Activated CD4-positive, alpha-beta T cell treated with anti-CD3 and anti-CD28 coated beads for 36 hours (primary cell): ENCODE results near the gene NRDE2. TPM values are rescaled to one million over a fixed set of nuclear protein-coding genes. Genes with fewer than 3 reads are reported as not detected.

Experiments
- ATAC-seq: fragments of 200-7000 bp; cut with Tn5 transposase; one replicate; pipeline ENCODE4 v1.10.0; 2021; ENCODE audit warnings: mild to moderate bottlenecking, moderate library complexity
- CTCF ChIA-PET: fragments of 350-600 bp; sonication (Branson Sonifier 250); formaldehyde crosslinking; loops from one replicate; lab custom pipeline; 2021; ENCODE audit warnings: antibody characterized with exemption; lab: Charles Lee
- POLR2A ChIA-PET: fragments of 350-600 bp; sonication (Branson Sonifier 250); formaldehyde crosslinking; loops from one replicate; lab custom pipeline; 2021; ENCODE audit warnings: antibody characterized with exemption, inconsistent platforms; lab: Charles Lee
- DNase-seq: peaks from one replicate; pipeline ENCODE4 v3.0.0-alpha.2; 2020
- H3K27ac Mint-ChIP-seq: one replicate; pipeline ENCODE4 v1.8.0; 2021; ENCODE audit warnings: mixed read lengths
- H3K27me3 Mint-ChIP-seq: one replicate; pipeline ENCODE4 v1.8.0; 2021; ENCODE audit warnings: mixed read lengths
- H3K36me3 Mint-ChIP-seq: one replicate; pipeline ENCODE4 v1.8.0; 2021; ENCODE audit warnings: low read depth, mixed read lengths
- H3K4me1 Mint-ChIP-seq: one replicate; pipeline ENCODE4 v1.8.0; 2021; ENCODE audit warnings: mixed read lengths
- H3K4me3 Mint-ChIP-seq: one replicate; pipeline ENCODE4 v1.8.0; 2021; ENCODE audit warnings: mild to moderate bottlenecking, moderate library complexity, mixed read lengths
- H3K9me3 Mint-ChIP-seq: one replicate; pipeline ENCODE4 v1.8.0; 2021; ENCODE audit warnings: low read depth, mixed read lengths
- intact Hi-C, 2 experiments: fragments of 100-400 bp; cut with DNase I in 1 of 2; cut with micrococcal nuclease in 1 of 2; formaldehyde crosslinking; loops; one replicate each; pipeline versions ENCODE4 v1.14.2 to v1.15.1; 2022 to 2024; cut with DNase I, micrococcal nuclease
- total RNA-seq, 2 experiments: library from RNA; stranded (reverse); gene quantifications; one replicate each; pipeline ENCODE4 v1.2.3, GENCODE V29; 2021

NRDE2 gene
- total RNA-seq, 2 experiments from 2014 or later = 22.8 to 25.3 TPM

DNA sequence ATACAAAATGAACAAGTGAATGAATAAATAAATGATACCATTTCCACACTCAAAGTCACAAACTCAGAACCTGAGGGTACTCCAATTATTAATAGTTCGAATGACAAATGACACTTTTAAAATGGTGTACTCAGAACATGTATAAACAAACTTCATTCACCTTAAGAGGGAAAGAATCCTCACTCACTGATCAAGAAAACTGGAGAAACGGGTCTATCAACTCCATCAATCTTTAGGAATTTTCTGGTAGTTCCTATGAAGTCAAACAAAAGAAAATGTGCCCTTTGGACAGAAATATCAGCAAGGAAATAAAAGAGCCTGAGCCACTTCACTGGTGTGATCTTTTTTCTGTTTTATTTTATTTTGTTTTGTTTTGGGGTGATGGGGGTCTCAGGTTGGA lies 5.2 kb upstream of the NRDE2 start:
- ATAC-seq = no peak
- ChIA-PET CTCF (interaction anchor here (0.6 kb wide), 1 partner anchor 395 kb away, joined by 4 read pairs; no protein-coding TSS in a partner anchor), POLR2A (no interaction called here)
- Mint-ChIP-seq H3K36me3 (no peaks in the 10 kb centered on the region), H3K27me3 (peaks cover 17% of the 10 kb centered on the region), H3K9me3 (no peaks in the 10 kb centered on the region), H3K4me3 (no peak overlapping the region), H3K27ac (no peak overlapping the region), H3K4me1 (peaks cover 5% of the 10 kb centered on the region)
- DNase-seq = no peak
- intact Hi-C loops = no loop called here

DNA sequence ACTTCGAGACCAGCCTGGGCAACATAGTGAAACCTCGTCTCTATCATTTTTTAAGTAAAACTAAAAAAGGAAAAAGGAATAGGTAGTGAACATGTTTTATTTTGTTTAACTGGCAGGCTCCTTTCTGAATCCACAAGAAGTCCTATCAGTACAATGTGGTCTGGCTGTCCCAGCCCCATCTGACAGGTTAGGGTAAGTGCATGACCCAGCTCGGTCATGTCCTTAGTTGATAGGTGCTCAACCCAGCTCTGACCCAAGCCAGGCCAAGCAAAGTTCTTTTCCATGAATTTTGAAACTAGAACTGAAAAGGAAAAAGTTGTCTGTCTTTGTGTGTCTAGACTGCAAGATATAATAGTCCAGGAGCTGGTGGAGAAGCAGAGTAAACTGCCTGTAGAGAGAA lies 4.7 kb upstream of the NRDE2 start:
- Mint-ChIP-seq H3K9me3 (no peaks in the 10 kb centered on the region), H3K4me3 (no peak overlapping the region), H3K4me1 (peaks cover 7% of the 10 kb centered on the region), H3K27ac (no peak overlapping the region), H3K36me3 (no peaks in the 10 kb centered on the region), H3K27me3 (peaks cover 16% of the 10 kb centered on the region)
- DNase-seq (no peak), ATAC-seq (no peak)
- ChIA-PET CTCF (interaction anchor here (0.6 kb wide), 1 partner anchor 395 kb away, joined by 4 read pairs; no protein-coding TSS in a partner anchor), POLR2A (no interaction called here)
- intact Hi-C loops = no loop called here

DNA sequence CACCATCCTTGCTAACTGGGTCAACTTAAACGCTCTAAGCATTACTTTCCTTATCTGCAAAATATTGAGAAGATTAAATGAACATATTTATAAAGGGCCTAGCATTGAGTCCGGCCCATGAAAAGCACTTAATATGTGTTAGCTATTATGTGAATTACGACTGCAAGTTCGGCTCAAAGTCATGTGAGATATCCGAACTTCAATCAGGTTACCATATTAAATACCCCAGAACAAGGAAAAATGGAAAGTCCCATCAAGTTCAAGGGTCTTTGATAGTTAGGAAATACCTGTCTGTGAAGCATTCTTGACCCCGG lies 487 bp upstream of the NRDE2 start:
- POLR2A ChIA-PET = no interaction called here

DNA sequence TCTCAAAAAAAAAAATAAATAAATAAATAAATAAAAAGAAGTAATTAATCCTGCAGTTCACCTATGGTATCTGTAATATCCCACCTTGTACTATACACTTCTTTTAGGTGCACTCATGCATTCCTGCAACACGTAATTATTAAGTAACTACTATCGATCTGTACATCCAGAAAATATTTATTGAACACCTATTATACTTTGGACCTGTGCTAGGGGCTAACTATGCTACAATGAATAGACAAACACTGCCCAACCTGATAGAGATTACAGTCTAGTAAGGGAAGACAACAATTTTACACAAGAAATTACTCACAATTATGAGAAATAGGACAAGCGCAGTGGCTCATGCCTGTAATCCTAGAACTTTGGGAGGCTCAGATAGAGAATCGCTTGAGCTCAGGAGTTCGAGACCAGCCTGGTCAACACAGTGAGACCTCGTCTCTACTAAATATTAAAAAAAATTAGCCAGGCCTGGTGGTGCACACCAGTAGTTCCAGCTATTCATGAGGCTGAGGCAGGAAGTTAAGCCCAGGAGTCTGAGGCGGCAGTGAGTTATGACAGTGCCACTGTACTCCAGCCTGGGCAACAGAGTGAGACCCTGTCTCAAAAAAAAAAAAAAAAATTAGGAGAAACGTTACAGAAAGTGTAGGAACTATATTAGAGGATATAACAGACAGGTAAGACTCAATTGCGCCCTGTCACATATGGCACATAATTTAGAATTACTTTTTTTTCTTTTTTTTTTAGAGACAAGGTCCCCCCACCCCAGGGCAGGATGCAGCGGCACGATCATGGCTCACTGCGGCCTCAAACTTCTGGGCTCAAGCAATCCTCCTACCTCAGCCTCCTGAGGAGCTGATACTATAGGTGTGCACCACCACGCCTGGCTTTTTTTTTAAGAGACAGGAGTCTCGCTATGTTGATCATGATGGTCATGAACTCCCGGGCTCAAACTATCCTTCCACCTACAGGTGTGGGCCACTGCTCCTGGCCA lies 1.2 kb downstream of the NRDE2 start:
- POLR2A ChIA-PET = interaction anchor here (0.6 kb wide), 1 partner anchor 9 kb away, joined by 3 read pairs; no protein-coding TSS in a partner anchor
- peaks cover 10% of the 10 kb centered on the region for H3K36me3 Mint-ChIP-seq
- peak overlapping the region; percentile 93 for H3K27ac Mint-ChIP-seq

More for the DNA sequence above, 487 bp upstream of the NRDE2 start:
- intact Hi-C loops = loop anchor here (1.0 to 5.0 kb wide), 6 partner anchors 51 to 1507 kb away; partner anchors contain the start of genes RPS6KA5 (in 1 of the 2) and TTC8 (in 1 of the 2)
- H3K27ac Mint-ChIP-seq = peak overlapping the region; percentile 93
- CTCF ChIA-PET = interaction anchor here (1.2 kb wide), 1 partner anchor 71 kb away, joined by 3 read pairs; no protein-coding TSS in a partner anchor
- H3K9me3 Mint-ChIP-seq = no peaks in the 10 kb centered on the region
- DNase-seq = no peak
- no peak for ATAC-seq
- peaks cover 23% of the 10 kb centered on the region for H3K4me1 Mint-ChIP-seq
- H3K4me3 Mint-ChIP-seq = peak overlapping the region; percentile 89
- H3K27me3 Mint-ChIP-seq = peaks cover 6% of the 10 kb centered on the region
- peaks cover 8% of the 10 kb centered on the region for H3K36me3 Mint-ChIP-seq

DNA sequence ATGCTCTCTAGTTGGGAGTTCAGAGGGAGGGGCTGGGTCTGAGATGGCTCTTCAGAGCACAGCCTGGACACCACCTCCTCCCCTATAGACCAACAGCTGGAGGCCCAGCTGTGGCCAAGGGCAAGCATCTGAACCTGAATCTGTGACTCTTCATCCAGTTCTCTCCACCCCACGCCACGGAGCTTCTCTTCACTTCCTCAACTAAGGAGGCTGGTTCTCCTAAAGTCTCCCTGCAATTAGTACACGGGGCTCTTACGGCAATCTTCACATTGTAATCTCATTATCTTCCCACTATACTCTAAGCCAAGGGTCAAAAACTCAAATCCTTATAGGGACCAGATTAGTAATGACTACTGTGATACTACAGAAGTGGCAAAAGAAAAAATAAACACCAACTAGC lies 9.8 kb downstream of the NRDE2 start:
- intact Hi-C loops = no loop called here
- H3K4me3 Mint-ChIP-seq = no peak overlapping the region
- peaks cover 32% of the 10 kb centered on the region for H3K4me1 Mint-ChIP-seq
- ATAC-seq (no peak), DNase-seq (no peak)
- peaks cover 4% of the 10 kb centered on the region for H3K9me3 Mint-ChIP-seq
- no peaks in the 10 kb centered on the region for H3K27me3 Mint-ChIP-seq
- ChIA-PET POLR2A (no interaction called here), CTCF (no interaction called here)
- H3K36me3 Mint-ChIP-seq = peaks cover 36% of the 10 kb centered on the region
- no peak overlapping the region for H3K27ac Mint-ChIP-seq

More for the DNA sequence above, 1.2 kb downstream of the NRDE2 start:
- peaks cover 1% of the 10 kb centered on the region for H3K27me3 Mint-ChIP-seq
- H3K4me1 Mint-ChIP-seq = peaks cover 23% of the 10 kb centered on the region
- DNase-seq (no peak), ATAC-seq (no peak)
- CTCF ChIA-PET = interaction anchor here (1.2 kb wide), 1 partner anchor 367 kb away, joined by 4 read pairs; no protein-coding TSS in a partner anchor
- intact Hi-C loops = loop anchor here in 1 of 2 experiments (1.0 to 5.0 kb wide), 5 partner anchors 53 to 732 kb away; partner anchors contain the start of genes CALM1, PSMC1, RPS6KA5 and TDP1
- H3K9me3 Mint-ChIP-seq = no peaks in the 10 kb centered on the region
- peak overlapping the region; percentile 89 for H3K4me3 Mint-ChIP-seq

DNA sequence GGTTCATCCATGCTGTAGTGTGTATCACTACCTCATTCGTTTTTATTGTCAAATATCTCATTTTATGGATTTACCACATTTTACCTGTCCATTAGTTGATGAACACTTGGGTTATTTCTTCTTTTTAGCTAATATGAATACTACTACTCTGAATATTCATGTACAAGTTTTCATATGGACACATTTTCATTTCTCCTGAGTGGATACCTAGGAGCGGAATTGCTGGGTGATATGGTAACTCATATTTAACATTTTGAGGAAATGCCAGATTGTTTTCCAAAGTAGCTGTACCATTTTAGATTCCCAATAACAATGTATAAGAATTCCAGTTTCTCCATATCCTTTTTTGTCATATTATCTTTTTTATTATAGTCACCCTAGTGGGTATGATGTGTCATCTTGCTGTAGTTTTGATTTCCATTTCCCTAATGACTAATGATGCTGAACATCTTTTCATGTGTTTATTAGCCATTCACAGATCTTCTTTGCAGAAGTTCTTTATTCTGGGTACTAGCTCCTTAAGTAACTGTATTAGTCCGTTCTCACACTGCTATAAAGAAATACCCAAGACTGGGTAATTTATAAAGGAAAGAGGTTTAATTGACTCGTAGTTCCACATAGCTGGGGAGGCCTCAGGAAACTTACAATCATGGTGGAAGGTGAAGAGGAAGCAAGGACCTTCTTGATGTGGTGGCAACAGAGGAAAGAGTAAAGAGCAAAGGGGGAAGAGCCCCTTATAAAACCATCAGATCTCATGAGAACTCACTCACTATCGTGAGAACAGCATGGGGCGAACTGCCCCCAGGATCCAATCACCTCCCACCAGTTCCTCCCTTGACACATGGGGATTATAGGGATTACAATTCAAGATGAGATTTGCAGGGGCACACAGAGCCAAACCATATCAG lies 11.9 kb downstream of the NRDE2 start:
- H3K4me3 Mint-ChIP-seq = no peak overlapping the region
- CTCF ChIA-PET = interaction anchor here (0.6 to 1.4 kb wide), 5 partner anchors 14 to 362 kb away, joined by 3 to 7 read pairs (median 3); no protein-coding TSS in a partner anchor
- DNase-seq (no peak), ATAC-seq (peak; percentile 79)
- peaks cover 35% of the 10 kb centered on the region for H3K36me3 Mint-ChIP-seq
- H3K27ac Mint-ChIP-seq = peak overlapping the region; percentile 89
- intact Hi-C loops = no loop called here
- POLR2A ChIA-PET = interaction anchor here (0.5 kb wide), 1 partner anchor 117 kb away, joined by 3 read pairs; no protein-coding TSS in a partner anchor
- H3K4me1 Mint-ChIP-seq = peaks cover 32% of the 10 kb centered on the region
- peaks cover 4% of the 10 kb centered on the region for H3K9me3 Mint-ChIP-seq
- no peaks in the 10 kb centered on the region for H3K27me3 Mint-ChIP-seq

DNA sequence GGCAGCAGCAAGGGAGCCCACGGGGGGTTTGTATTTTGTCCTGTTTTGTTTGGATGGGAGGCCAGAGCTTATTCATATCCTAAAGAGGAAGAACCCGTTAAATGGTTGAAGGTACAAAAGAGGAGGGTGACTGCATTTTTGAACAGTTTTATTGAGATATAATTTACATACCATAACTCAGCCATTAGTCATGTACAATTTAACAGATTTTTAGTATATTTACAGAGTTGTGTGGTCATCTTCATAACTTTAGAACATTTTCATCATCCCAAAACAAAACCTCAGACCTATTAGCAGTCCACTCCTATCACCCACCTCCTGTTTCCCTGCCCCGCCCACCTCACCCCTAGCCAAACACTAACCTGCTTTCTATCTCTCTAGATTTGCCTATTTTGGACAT lies 12.6 kb downstream of the NRDE2 start:
- CTCF ChIA-PET = interaction anchor here (0.6 to 1.4 kb wide), 4 partner anchors 13 to 362 kb away, joined by 3 to 7 read pairs (median 3); no protein-coding TSS in a partner anchor
- intact Hi-C loops = no loop called here

DNA sequence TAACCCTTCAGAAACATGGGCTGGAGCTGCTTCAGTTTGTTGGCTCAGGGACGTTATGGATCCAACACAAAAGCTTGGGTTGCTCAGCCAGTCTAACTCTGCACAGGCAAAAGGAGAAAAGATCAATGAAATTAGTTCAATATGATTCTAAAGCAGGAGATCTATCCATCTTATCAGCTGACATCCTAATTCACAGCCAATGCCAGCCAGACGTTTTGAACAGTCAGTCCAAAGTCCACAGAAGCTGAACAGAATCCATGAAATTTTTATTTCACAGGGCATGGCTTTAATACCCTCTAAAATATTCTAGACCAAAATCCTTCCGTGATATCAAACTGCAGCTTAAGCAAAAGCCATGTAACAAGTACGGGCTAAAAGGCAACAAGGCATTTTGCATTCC lies 13.7 kb downstream of the NRDE2 start:
- no peak for DNase-seq
- ATAC-seq = no peak
- Mint-ChIP-seq H3K27ac (no peak overlapping the region), H3K4me3 (no peak overlapping the region), H3K4me1 (peaks cover 29% of the 10 kb centered on the region), H3K9me3 (peaks cover 4% of the 10 kb centered on the region), H3K36me3 (peaks cover 37% of the 10 kb centered on the region), H3K27me3 (no peaks in the 10 kb centered on the region)
- intact Hi-C loops = no loop called here
- CTCF ChIA-PET = interaction anchor here (0.6 to 0.9 kb wide), 4 partner anchors 20 to 467 kb away, joined by 3 to 5 read pairs (median 3); no protein-coding TSS in a partner anchor
- POLR2A ChIA-PET = no interaction called here

More for the DNA sequence above, 12.6 kb downstream of the NRDE2 start:
- peaks cover 32% of the 10 kb centered on the region for H3K4me1 Mint-ChIP-seq
- no peak overlapping the region for H3K4me3 Mint-ChIP-seq
- no peak for ATAC-seq
- POLR2A ChIA-PET = no interaction called here
- H3K36me3 Mint-ChIP-seq = peaks cover 31% of the 10 kb centered on the region
- peaks cover 4% of the 10 kb centered on the region for H3K9me3 Mint-ChIP-seq
- no peaks in the 10 kb centered on the region for H3K27me3 Mint-ChIP-seq
- no peak overlapping the region for H3K27ac Mint-ChIP-seq
- no peak for DNase-seq

DNA sequence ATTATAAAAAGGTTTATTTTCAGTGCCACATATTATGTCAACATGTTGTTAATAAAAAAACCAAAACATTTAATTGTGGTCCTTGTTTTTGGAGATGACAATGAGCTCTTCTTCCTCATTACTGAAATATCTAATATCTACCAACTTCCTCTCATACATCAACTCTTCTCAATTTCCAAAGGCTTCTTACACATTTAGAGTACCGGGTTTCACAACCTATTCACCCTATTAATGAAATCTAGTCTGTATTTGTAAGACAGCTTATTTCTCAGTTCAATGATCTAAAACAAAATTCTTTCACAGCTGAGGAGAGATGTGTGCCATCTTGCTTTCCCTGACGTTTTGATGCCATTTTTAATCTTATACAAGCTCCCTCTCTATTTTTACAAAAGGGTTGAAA lies 14.5 kb downstream of the NRDE2 start:
- H3K27ac Mint-ChIP-seq = no peak overlapping the region
- ChIA-PET POLR2A (no interaction called here), CTCF (interaction anchor here (0.6 to 0.9 kb wide), 3 partner anchors 19 to 82 kb away, joined by 3 to 5 read pairs (median 3); no protein-coding TSS in a partner anchor)
- DNase-seq (no peak), ATAC-seq (no peak)
- intact Hi-C loops = no loop called here
- H3K4me1 Mint-ChIP-seq = peaks cover 29% of the 10 kb centered on the region
- H3K27me3 Mint-ChIP-seq = no peaks in the 10 kb centered on the region
- H3K4me3 Mint-ChIP-seq = no peak overlapping the region
- peaks cover 4% of the 10 kb centered on the region for H3K9me3 Mint-ChIP-seq
- H3K36me3 Mint-ChIP-seq = peaks cover 37% of the 10 kb centered on the region

DNA sequence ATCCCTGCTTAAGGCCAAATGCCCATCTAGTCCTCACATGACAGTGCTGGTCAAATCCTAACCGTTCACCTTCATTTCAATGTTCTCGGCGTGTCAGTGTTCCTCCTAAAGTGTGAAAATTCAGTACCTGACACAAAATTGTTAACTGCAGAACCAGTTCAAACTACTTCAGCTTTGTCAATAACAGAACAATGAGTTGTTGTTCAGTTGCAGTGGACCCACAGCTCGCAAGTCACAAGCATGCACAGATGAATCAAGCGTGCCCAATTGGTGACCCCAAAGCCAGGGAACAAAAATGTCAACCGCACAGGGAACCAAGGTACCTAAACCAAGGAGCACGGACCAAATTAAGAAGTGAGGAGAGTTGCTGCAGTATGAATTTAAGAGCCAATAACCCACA lies 23.2 kb downstream of the NRDE2 start:
- Mint-ChIP-seq H3K27me3 (no peaks in the 10 kb centered on the region), H3K4me3 (no peak overlapping the region), H3K36me3 (peaks cover 40% of the 10 kb centered on the region), H3K27ac (no peak overlapping the region), H3K9me3 (no peaks in the 10 kb centered on the region), H3K4me1 (no peaks in the 10 kb centered on the region)
- POLR2A ChIA-PET = no interaction called here
- CTCF ChIA-PET = interaction anchor here (0.8 kb wide), 1 partner anchor 23 kb away, joined by 4 read pairs; no protein-coding TSS in a partner anchor
- ATAC-seq = no peak
- no peak for DNase-seq
- intact Hi-C loops = no loop called here
